Measurements from ENCODE around the gene GPSM1.

Gene GPSM1

GRCh38 chr9:136353088-136353487 is 25.7 kb downstream of the GPSM1 start:
- no peaks in the 10 kb centered on the region for H3K9me3 ChIP-seq (ENCODE audit: severe bottlenecking)
- DNase-seq, result no peak
- no peak for TF ChIP-seq CTCF (IDR thresholded peaks at IDR 0.05; ENCODE audit: low read depth, low read length)
- H3K4me3 ChIP-seq (ENCODE audit: low read depth, low read length), result no peak overlapping the region
- H3K27ac ChIP-seq, result no peak overlapping the region
- peaks cover 36% of the 10 kb centered on the region for H3K36me3 ChIP-seq
- H3K27me3 ChIP-seq (ENCODE audit: insufficient read depth, low read depth, severe bottlenecking), result no peaks in the 10 kb centered on the region

- H3K4me3 ChIP-seq (ENCODE audit: low read depth, low read length), result no peak overlapping the region
- H3K36me3 ChIP-seq, result peaks cover 43% of the 10 kb centered on the region
- H3K27ac ChIP-seq, result peak overlapping the region; percentile 5; the same call in 1 of the 2 replicates
- DNase-seq, result no peak
- H3K9me3 ChIP-seq (ENCODE audit: severe bottlenecking), result no peaks in the 10 kb centered on the region
- no peaks in the 10 kb centered on the region for H3K27me3 ChIP-seq (ENCODE audit: insufficient read depth, low read depth, severe bottlenecking)
- no peak for TF ChIP-seq CTCF (IDR thresholded peaks at IDR 0.05; ENCODE audit: low read depth, low read length)
Measured at GRCh38 chr9:136353757-136354488, 26.6 kb downstream of the GPSM1 start.

GRCh38 chr9:136354592-136355085 is 27.3 kb downstream of the GPSM1 start:
- Histone ChIP-seq H3K27ac (no peak overlapping the region), H3K9me3 (ENCODE audit: severe bottlenecking) (no peaks in the 10 kb centered on the region), H3K36me3 (peaks cover 39% of the 10 kb centered on the region), H3K27me3 (ENCODE audit: insufficient read depth, low read depth, severe bottlenecking) (no peaks in the 10 kb centered on the region), H3K4me3 (ENCODE audit: low read depth, low read length) (no peak overlapping the region)
- TF ChIP-seq CTCF (IDR thresholded peaks at IDR 0.05; ENCODE audit: low read depth, low read length), result no peak
- no peak for DNase-seq

GRCh38 chr9:136355616-136356557 is 28.5 kb downstream of the GPSM1 start:
- H3K27ac ChIP-seq, result no peak overlapping the region
- no peak overlapping the region for H3K4me3 ChIP-seq (ENCODE audit: low read depth, low read length)
- DNase-seq, result no peak
- peaks cover 34% of the 10 kb centered on the region for H3K36me3 ChIP-seq
- H3K9me3 ChIP-seq (ENCODE audit: severe bottlenecking), result no peaks in the 10 kb centered on the region
- no peak for TF ChIP-seq CTCF (IDR thresholded peaks at IDR 0.05; ENCODE audit: low read depth, low read length)
- H3K27me3 ChIP-seq (ENCODE audit: insufficient read depth, low read depth, severe bottlenecking), result no peaks in the 10 kb centered on the region

GRCh38 chr9:136357202-136357725 is 29.9 kb downstream of the GPSM1 start:
- no peak for TF ChIP-seq CTCF (IDR thresholded peaks at IDR 0.05; ENCODE audit: low read depth, low read length)
- Histone ChIP-seq H3K27ac (no peak overlapping the region; the same call in 1 of the 2 replicates), H3K36me3 (peaks cover 34% of the 10 kb centered on the region), H3K27me3 (ENCODE audit: insufficient read depth, low read depth, severe bottlenecking) (no peaks in the 10 kb centered on the region), H3K4me3 (ENCODE audit: low read depth, low read length) (no peak overlapping the region), H3K9me3 (ENCODE audit: severe bottlenecking) (no peaks in the 10 kb centered on the region)
- DNase-seq, result no peak

All from WERI-Rb-1 (cell line).